Keratinocyte (primary cell): ENCODE results near the gene IDS. TPM values are rescaled to one million over a fixed set of nuclear protein-coding genes. Genes with fewer than 3 reads are reported as not detected.

Experiments used
- DNase-seq: peaks from one replicate; pipeline ENCODE4 v3.0.0-alpha.2; 2011; ENCODE audit warnings: low read depth, missing footprints, low spot score
- FAIRE-seq: peaks from 2 replicates; lab custom pipeline; 2011; peaks lifted over from hg19 to GRCh38; lab: Jason Lieb, UNC
- H2AFZ ChIP-seq: 2 replicates; pipeline ENCODE4 v1.6.0; 2012; ENCODE audit warnings: low read length, control low read depth, inconsistent platforms; ENCODE audit not compliant: control insufficient read depth
- H3K27ac ChIP-seq: 2 replicates; pipeline ENCODE4 v1.5.1; 2011; ENCODE audit warnings: low read length; ENCODE audit not compliant: control insufficient read depth, insufficient read depth
- H3K27me3 ChIP-seq: 3 replicates; pipeline ENCODE4 v1.6.0; 2011; ENCODE audit warnings: low read length; ENCODE audit not compliant: control insufficient read depth, insufficient read depth; ENCODE audit errors: extremely low read depth
- H3K36me3 ChIP-seq, 2 experiments: 2 replicates in 1 of 2; 3 replicates in 1 of 2; pipeline ENCODE4 v1.5.1; 2011; ENCODE audit warnings: low read length in 2 of 2, mild to moderate bottlenecking in 1 of 2; ENCODE audit not compliant: control insufficient read depth in 2 of 2, insufficient read depth in 2 of 2; ENCODE audit errors: extremely low read depth in 1 of 2
- H3K4me1 ChIP-seq: 3 replicates; pipeline ENCODE4 v1.5.1; 2011; ENCODE audit warnings: low read length; ENCODE audit not compliant: control insufficient read depth, insufficient read depth; ENCODE audit errors: extremely low read depth
- H3K4me2 ChIP-seq: 3 replicates; pipeline ENCODE4 v1.6.0; 2011; ENCODE audit warnings: low read depth, low read length; ENCODE audit not compliant: control insufficient read depth, insufficient read depth; ENCODE audit errors: extremely low read depth
- H3K4me3 ChIP-seq, 3 experiments: fragments of 200-600 bp in 1 of 3; sonication (generic) in 1 of 3; 2 replicates in 2 of 3; 3 replicates in 1 of 3; pipeline ENCODE4 v1.5.1; 2011 to 2016; ENCODE audit warnings: low read length in 3 of 3, mild to moderate bottlenecking in 3 of 3, control low read depth in 2 of 3, inconsistent platforms in 1 of 3, low read depth in 1 of 3, mixed read lengths in 1 of 3, mixed run types in 1 of 3, moderate library complexity in 1 of 3; ENCODE audit not compliant: control insufficient read depth in 2 of 3, insufficient read depth in 2 of 3; ENCODE audit errors: extremely low read depth in 1 of 3
- H3K79me2 ChIP-seq: 2 replicates; pipeline ENCODE4 v1.6.0; 2012; ENCODE audit warnings: low read length; ENCODE audit not compliant: control insufficient read depth, insufficient read depth
- H3K9ac ChIP-seq: 3 replicates; pipeline ENCODE4 v1.6.0; 2011; ENCODE audit warnings: low read length; ENCODE audit not compliant: control insufficient read depth, insufficient read depth; ENCODE audit errors: extremely low read depth
- H3K9me1 ChIP-seq: 3 replicates; pipeline ENCODE4 v1.6.0; 2011; ENCODE audit warnings: low read length; ENCODE audit not compliant: control insufficient read depth, insufficient read depth; ENCODE audit errors: extremely low read depth
- H3K9me3 ChIP-seq: 2 replicates; pipeline ENCODE4 v1.5.1; 2012; ENCODE audit warnings: low read depth, low read length; ENCODE audit not compliant: control insufficient read depth
- H4K20me1 ChIP-seq: 3 replicates; pipeline ENCODE4 v1.6.0; 2011; ENCODE audit warnings: low read length; ENCODE audit not compliant: control insufficient read depth, insufficient read depth; ENCODE audit errors: extremely low read depth
- CTCF ChIP-seq, 3 experiments: IDR thresholded peaks in 1 of 3; conservative IDR thresholded peaks in 1 of 3; optimal IDR thresholded peaks in 1 of 3; 2 replicates in 2 of 3; 3 replicates in 1 of 3; pipeline versions ENCODE3 to v1.5.1; 2011; ENCODE audit warnings: low read length in 3 of 3, mild to moderate bottlenecking in 3 of 3, moderate library complexity in 2 of 3, control low read depth in 1 of 3, inconsistent platforms in 1 of 3; ENCODE audit not compliant: insufficient read depth in 2 of 3; ENCODE audit errors: extremely low read depth in 1 of 3
- EZH2 ChIP-seq: IDR thresholded peaks from one replicate; pipeline ENCODE4 v1.6.1; 2012; ENCODE audit warnings: inconsistent platforms, mild to moderate bottlenecking, low read length, moderate library complexity
- dilution Hi-C: fragments of 300-500 bp; cut with MboI; formaldehyde crosslinking; loops from one replicate; pipeline ENCODE4 v1.7.0; 2020; ENCODE audit warnings: low sequenced_read_pairs; ENCODE audit not compliant: extremely low pct_ligation_motif_present
- polyA plus RNA-seq, 5 experiments: library from polyadenylated mRNA; depleted of rRNA in 3 of 5; stranded (reverse) in 3 of 5; stranded (forward) in 1 of 5; unstranded in 1 of 5; fragments of >200 nt; gene quantifications; 1 replicate in 1 of 5; 2 replicates in 3 of 5; 3 replicates in 1 of 5; pipeline versions ENCODE4 v1.2.1 to v1.2.3, GENCODE V29; 2011 to 2012; ENCODE audit warnings: missing spikeins in 2 of 5, low read depth in 1 of 5, low replicate concordance in 1 of 5

Gene IDS
- polyA plus RNA-seq, 1 donor (not counting 4 experiments of a cell fraction or from before 2014, with no cell fraction given), result 59.7 TPM

DNA sequence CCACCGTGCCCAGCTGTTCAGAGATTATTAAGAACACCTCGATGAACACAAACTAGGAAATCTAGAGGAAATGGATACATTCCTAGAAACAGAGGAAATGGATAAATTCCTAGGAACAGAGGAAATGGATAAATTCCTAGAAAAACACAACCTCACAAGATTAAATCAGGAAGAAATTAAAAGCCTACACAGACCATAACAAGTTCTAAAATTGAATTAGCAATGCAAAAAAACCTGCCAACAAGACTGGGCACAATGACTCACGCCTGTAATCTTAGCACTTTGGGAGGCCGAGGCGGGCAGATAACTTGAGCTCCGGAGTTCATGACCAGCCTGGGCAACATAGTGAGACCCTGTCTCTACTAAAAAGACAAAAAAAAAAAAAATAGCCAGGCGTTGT, 13.1 kb upstream of the IDS start:
- Histone ChIP-seq H3K9ac (no peak overlapping the region), H3K9me3 (no peaks in the 10 kb centered on the region), H3K27me3 (no peaks in the 10 kb centered on the region), H2AFZ (no peak overlapping the region), H4K20me1 (no peaks in the 10 kb centered on the region), H3K4me3 (no peak overlapping the region), H3K79me2 (no peaks in the 10 kb centered on the region), H3K4me1 (no peaks in the 10 kb centered on the region), H3K9me1 (no peaks in the 10 kb centered on the region), H3K4me2 (no peak overlapping the region), H3K27ac (no peak overlapping the region), H3K36me3 (no peaks in the 10 kb centered on the region)
- FAIRE-seq (no peak), DNase-seq (no peak)
- TF ChIP-seq EZH2 (no peak), CTCF (optimal IDR thresholded peaks at IDR 0.05 in 1 of 3, IDR thresholded peaks at IDR 0.05 in 1 of 3, conservative IDR thresholded peaks at IDR 0.05 in 1 of 3; ENCODE audit: extremely low read depth in 1 of 3, insufficient read depth in 2 of 3, low read length in 3 of 3) (no peak)
- dilution Hi-C loops, result no loop called here

DNA sequence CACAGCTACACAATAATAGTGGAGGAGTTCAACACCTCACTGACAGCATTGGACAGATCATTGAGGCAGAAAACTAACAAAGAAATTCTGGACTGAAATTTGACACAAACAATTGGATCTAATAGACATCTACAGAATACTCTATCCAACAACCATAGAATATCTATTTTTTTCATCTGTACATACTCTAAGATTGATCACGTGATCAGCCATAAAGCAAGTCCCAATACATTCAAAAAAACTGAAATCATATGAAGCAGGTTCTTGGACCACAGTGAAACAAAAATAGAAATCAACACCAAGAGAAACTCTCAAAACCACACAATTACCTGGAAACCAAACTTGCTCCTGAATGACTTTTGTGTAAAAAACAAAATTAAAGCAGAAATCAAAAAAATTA, 12.2 kb upstream of the IDS start:
- H3K27ac ChIP-seq, result no peak overlapping the region
- no peaks in the 10 kb centered on the region for H3K36me3 ChIP-seq
- no peaks in the 10 kb centered on the region for H4K20me1 ChIP-seq
- no peaks in the 10 kb centered on the region for H3K79me2 ChIP-seq
- H2AFZ ChIP-seq, result no peak overlapping the region
- TF ChIP-seq EZH2 (no peak), CTCF (optimal IDR thresholded peaks at IDR 0.05 in 1 of 3, IDR thresholded peaks at IDR 0.05 in 1 of 3, conservative IDR thresholded peaks at IDR 0.05 in 1 of 3; ENCODE audit: extremely low read depth in 1 of 3, insufficient read depth in 2 of 3, low read length in 3 of 3) (no peak)
- no peak overlapping the region for H3K9ac ChIP-seq
- FAIRE-seq, result no peak
- H3K4me1 ChIP-seq, result peaks cover 3% of the 10 kb centered on the region
- no peaks in the 10 kb centered on the region for H3K9me1 ChIP-seq
- DNase-seq, result no peak
- no peaks in the 10 kb centered on the region for H3K27me3 ChIP-seq
- no peak overlapping the region for H3K4me3 ChIP-seq
- no peak overlapping the region for H3K4me2 ChIP-seq
- H3K9me3 ChIP-seq, result no peaks in the 10 kb centered on the region
- dilution Hi-C loops, result no loop called here
